Femur (tissue), 1 donor: Measurements from ENCODE around the gene HSBP1L1.

ENCODE experiments used
- DNase-seq: peaks from one replicate; pipeline ENCODE4 v3.0.0-alpha.2; 2017

HSBP1L1 gene

GRCh38 chr18:79930020-79930642, 34.3 kb upstream of the HSBP1L1 start:
- no peak for DNase-seq

GRCh38 chr18:79931475-79931874, 33.0 kb upstream of the HSBP1L1 start:
- no peak for DNase-seq

DNA sequence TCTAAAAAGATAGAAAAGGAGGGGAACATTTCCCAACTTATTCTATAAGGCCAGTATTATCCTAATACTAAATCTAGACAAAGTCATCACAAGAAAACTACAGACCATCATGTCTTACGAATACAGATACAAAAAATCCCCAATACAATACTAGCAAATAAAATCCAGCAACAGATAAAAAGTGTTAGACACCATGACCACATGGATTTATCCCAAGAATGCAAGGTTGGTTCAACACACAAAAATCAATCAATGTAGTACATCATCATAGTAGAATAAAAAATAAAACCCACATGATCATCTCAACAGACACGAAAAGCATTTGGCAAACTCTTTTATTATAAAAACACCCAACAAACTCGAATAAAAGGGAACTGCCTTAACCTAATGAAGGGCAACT, 31.5 kb upstream of the HSBP1L1 start:
- no peak for DNase-seq

DNA sequence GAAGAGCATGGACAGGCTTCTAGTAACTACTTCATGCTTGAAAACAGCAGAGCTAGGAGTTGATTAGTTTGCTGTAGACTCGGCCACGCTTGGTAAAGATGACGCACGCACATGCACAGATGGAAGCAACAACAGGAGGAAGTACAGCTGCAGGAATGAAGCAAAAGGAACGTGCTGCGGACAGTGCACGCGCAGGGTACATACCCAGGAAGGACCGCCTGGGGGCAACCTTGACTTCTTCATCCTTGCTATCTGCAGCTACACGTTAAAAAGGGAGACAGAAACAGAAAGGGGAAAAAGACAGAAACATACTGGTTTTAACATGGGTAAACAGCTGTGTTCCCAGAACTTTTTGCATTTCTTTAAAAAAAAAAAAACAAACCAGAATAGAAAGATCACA, 30.7 kb upstream of the HSBP1L1 start:
- DNase-seq: no peak

- DNase-seq: no peak
These were observed 29.9 kb upstream of the HSBP1L1 start for GRCh38 chr18:79934311-79935097.

GRCh38 chr18:79935098-79935480, 29.4 kb upstream of the HSBP1L1 start:
- no peak for DNase-seq

DNA sequence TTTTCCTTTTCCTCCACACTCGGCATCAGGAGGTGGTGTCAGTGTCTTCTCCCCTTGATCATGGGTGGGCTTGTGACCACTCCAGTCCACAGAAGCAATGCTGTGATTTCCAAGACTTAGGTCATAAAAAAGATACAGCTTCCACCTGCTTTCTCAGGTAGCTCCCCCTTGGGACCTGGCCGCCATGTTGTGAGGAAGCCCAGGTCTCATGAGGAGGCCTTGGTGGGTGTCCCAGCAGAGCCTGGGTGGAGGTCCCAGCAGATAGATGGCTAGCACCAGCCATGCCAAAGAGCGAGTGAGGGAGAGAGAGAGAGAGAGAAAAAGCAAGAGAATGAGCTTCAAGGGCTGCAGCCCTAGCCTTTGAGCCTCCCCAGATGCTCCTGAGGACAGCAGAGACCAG, 28.9 kb upstream of the HSBP1L1 start:
- no peak for DNase-seq

DNA sequence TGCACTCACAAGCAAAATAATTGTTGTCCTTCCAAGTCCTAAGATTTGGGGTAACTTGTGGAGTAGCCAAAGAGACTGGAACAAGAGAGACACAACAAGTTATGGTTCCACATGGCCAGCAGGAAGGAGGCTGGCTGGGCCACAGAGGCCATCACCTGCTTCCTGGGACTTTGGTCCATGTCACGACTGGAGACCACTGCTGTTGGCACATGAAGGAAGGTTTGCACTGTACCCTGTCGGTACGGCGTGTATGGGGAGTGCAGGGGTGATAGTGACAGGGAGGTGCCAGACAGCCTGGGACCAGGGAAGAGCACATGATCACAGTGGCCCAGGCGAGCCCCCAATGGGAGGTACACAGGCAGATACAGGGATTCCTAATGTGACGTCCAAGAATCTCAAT, 28.5 kb upstream of the HSBP1L1 start:
- DNase-seq: no peak

GRCh38 chr18:79936641-79937040, 27.8 kb upstream of the HSBP1L1 start:
- DNase-seq: no peak

DNA sequence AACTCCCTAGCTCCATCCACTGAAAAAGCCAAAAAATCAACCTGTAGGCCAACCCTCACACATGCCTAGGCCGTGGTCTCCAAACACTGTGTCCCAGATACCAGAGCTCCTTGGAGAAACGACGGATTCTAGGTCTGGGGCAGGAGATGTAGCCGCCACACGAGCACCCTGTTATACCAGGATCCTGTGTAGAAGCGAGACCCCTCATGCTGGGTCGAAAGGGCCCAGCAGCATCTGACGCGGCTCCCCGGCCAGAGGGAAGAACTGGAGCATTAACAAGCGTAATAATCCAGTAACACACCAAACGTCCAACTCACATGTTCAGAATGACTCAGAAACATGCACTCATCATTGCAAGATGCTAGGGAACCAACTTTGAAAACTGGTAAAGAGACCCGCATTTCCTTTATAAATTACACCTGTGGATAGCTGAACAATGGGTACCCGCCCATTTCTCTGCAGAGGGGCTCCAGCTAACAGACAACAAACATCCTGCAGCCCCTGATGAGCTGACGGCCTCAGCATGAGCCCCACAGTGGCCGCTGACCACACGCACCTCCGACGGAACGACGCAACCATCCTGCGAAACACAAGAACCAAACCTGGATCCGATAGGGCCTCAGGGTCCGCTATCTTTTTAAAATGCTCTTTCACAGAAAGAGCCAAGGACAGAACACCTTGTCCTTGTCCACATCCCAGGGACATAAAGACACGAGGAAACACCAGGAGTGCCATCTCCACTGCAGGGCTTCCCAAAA, 27.2 kb upstream of the HSBP1L1 start:
- no peak for DNase-seq

- DNase-seq: no peak
These were observed 26.2 kb upstream of the HSBP1L1 start for GRCh38 chr18:79938196-79938595.

- DNase-seq: no peak
These were observed 25.3 kb upstream of the HSBP1L1 start for GRCh38 chr18:79939096-79939495.

DNA sequence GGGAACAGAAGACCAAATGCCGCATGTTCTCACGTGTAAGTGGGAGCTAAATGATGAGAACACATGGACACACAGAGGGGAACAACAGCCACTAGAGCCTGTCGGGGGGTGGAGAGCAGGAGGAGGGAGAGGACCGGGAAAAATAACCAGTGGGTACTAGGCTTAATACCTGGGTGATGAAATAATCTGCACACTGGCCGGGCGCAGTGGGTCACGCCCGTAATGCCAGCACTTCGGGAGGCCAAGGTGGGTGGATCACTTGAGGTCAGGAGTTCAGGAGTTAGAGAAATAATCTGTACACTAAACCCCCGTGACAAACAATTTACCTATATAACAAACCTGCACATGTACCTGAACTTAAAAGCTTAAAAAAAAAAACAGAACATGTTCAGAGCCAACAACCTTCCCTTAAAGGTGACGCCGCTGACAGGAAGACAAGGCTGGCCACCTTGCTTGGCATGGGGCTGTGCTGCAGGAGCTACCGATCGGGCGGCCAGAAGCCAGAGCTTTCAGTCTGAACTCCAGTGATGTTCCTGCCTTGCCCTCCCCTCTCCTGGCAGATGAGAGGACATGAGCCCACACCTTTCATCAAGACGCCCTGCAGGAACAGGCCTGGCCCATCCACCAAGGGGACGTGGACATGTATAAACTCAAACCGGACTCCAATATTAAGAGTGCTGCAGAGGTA, 24.2 kb upstream of the HSBP1L1 start:
- no peak for DNase-seq

- no peak for DNase-seq
These were observed 23.5 kb upstream of the HSBP1L1 start for GRCh38 chr18:79940814-79941472.

DNA sequence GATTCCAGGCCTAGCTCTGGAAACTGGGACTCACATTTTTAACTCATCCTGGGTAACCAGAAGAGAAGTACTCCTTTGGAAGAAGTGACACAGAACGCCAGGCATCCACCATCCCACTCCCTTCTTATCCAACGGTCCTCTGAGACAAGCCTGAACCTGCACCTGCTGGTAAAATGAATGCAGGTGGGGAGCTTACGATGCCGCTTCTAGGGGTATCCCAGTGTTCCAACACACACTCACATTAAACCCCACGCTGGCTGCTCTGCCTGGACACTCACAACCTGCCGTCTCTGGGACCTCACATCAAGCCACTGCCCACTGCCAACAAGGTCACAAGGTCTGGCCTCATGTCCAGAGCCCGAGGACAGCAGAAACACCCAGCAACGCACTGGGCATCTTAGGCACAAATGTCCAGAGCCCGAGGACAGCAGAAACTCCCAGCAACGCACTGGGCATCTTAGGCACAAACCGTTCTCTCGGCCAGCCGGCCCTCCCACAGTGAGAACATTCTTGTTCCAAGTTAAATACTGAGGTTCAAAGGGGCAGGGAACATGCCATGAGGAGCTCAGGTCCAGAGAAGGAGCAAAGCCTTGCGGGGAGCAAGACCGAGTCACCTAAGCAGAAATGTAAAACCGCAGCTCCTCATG, 22.8 kb upstream of the HSBP1L1 start:
- DNase-seq: no peak

GRCh38 chr18:79942211-79942610, 22.2 kb upstream of the HSBP1L1 start:
- DNase-seq: no peak

DNA sequence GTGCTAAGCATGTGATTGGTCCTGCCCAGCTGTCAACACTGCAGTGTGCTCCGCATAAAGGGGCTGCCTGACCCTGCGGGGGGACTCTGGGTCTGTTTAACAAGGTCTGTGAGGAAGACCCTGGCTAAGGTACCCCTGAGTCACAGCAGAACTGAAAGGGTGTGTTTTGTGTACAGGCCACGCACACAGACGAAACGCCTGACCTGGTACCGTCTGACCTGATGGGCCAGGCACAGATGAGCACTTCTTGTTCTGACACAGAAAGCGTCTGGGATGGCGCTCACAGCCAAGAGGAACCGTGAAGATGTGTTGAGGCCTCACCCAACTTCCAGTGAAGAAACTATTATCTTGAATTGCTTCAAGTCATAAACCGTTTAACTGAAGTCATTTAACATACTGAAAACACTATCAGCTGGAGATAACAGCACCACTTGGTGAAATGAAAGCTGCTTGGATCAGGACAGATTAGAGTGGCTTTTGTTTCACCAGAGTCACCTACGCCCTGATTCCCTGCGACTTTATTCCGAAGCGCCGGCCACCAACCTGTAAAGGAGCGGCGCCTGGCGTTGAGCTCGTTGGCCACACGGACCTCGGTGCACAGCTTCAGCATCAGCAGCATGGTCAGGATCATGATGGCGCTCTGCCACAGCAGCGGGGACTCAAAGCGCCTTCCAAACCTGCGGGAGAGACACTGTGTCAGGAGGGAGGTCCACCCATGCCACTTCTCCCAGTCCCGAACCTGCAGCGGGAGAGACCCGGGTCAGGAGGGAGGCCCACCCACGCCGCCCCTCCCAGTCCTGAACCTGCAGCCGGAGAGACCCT, 21.4 kb upstream of the HSBP1L1 start:
- no peak for DNase-seq

- no peak for DNase-seq
These were observed 20.8 kb upstream of the HSBP1L1 start for GRCh38 chr18:79943608-79944125.

GRCh38 chr18:79944126-79944731, 20.2 kb upstream of the HSBP1L1 start:
- DNase-seq: no peak

DNA sequence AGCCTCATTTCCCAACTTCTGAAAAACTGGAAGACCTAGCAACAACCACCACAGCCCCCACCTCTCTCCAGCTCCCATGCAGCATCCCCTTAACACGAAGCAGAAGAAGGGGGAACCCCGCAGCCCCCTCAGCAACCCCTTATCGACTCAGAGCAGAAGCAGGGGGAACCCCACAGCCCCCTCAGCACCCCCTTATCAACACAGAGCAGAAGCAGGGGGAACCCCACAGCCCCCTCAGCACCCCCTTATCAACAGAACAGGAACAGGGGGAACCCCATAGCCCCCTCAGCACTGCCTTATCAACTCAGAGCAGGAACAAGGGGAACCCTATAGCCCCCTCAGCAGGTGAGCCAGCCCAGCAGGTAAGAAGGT, 19.7 kb upstream of the HSBP1L1 start:
- no peak for DNase-seq
